B cell (primary cell): Measurements from ENCODE around the gene TMEM255B. TPM values are rescaled to one million over a fixed set of nuclear protein-coding genes. Genes with fewer than 3 reads are reported as not detected.

Experiments used
- ATAC-seq: fragments of 200-7000 bp; cut with Tn5 transposase; one replicate; pipeline ENCODE4 v1.10.0; 2021; ENCODE audit warnings: low read depth, mild to moderate bottlenecking, moderate number of reproducible peaks, moderate library complexity
- CTCF ChIA-PET: fragments of 350-600 bp; sonication (Branson Sonifier 250); formaldehyde crosslinking; loops from one replicate; lab custom pipeline; 2021; ENCODE audit warnings: antibody characterized with exemption, inconsistent platforms; lab: Charles Lee
- POLR2A ChIA-PET: fragments of 350-600 bp; sonication (Branson Sonifier 250); formaldehyde crosslinking; loops from one replicate; lab custom pipeline; 2021; ENCODE audit warnings: antibody characterized with exemption; lab: Charles Lee
- DNase-seq: peaks from one replicate; pipeline ENCODE4 v3.0.0; 2013
- H2AFZ ChIP-seq: 2 replicates; pipeline ENCODE4 v1.6.1; 2012; ENCODE audit warnings: mild to moderate bottlenecking, low read depth, low read length; ENCODE audit not compliant: insufficient read depth, poor library complexity, severe bottlenecking
- H3K27ac ChIP-seq, 2 donors: 1 replicate in 1 of 2; 2 replicates in 1 of 2; pipeline ENCODE4 v1.5.1; 2012 to 2013; ENCODE audit warnings: low read length in 2 of 2, mild to moderate bottlenecking in 2 of 2, moderate library complexity in 1 of 2
- H3K27me3 ChIP-seq, 4 experiments: fragments of 200-600 bp in 1 of 4; sonication (generic) in 1 of 4; replicated peaks in 1 of 4; 1 replicate in 2 of 4; 2 replicates in 2 of 4; pipeline versions ENCODE4 v1.6.1 to v1.7.0; 2013 to 2016; ENCODE audit warnings: low read length in 3 of 4, mild to moderate bottlenecking in 2 of 4, mixed read lengths in 1 of 4, moderate library complexity in 1 of 4; ENCODE audit not compliant: insufficient read depth in 4 of 4, control insufficient read depth in 3 of 4; ENCODE audit errors: control extremely low read depth in 1 of 4
- H3K36me3 ChIP-seq, 2 experiments: replicated peaks in 1 of 2; 1 replicate in 1 of 2; 2 replicates in 1 of 2; pipeline versions ENCODE4 v1.6.1 to v1.7.1; 2013; ENCODE audit warnings: low read length in 1 of 2; ENCODE audit not compliant: insufficient read depth in 2 of 2, control insufficient read depth in 1 of 2; ENCODE audit errors: control extremely low read depth in 1 of 2, extremely low read depth in 1 of 2
- H3K4me1 ChIP-seq, 2 donors: fragments of 200-600 bp in 1 of 2; sonication (generic) in 1 of 2; 1 replicate in 1 of 2; 2 replicates in 1 of 2; pipeline versions ENCODE4 v1.5.1 to v1.6.1; 2013 to 2017; ENCODE audit warnings: low read length in 2 of 2; ENCODE audit not compliant: control insufficient read depth in 2 of 2, insufficient read depth in 2 of 2
- H3K4me2 ChIP-seq: replicated peaks from 2 replicates; pipeline ENCODE3; 2012; ENCODE audit warnings: mild to moderate bottlenecking, low read depth, low read length; ENCODE audit not compliant: poor library complexity, severe bottlenecking
- H3K4me3 ChIP-seq, 5 experiments: fragments of 200-600 bp in 1 of 5; sonication (generic) in 1 of 5; 1 replicate in 3 of 5; 2 replicates in 2 of 5; pipeline versions ENCODE4 v1.5.1 to v1.7.0; 2011 to 2016; ENCODE audit warnings: low read length in 4 of 5, mild to moderate bottlenecking in 4 of 5, low read depth in 2 of 5, control low read depth in 1 of 5, moderate library complexity in 1 of 5; ENCODE audit not compliant: insufficient read depth in 1 of 5; ENCODE audit errors: control extremely low read depth in 1 of 5, extremely low read depth in 1 of 5
- H3K79me2 ChIP-seq: fragments of 200-600 bp; sonication (generic); one replicate; pipeline ENCODE4 v1.6.0; 2016; ENCODE audit warnings: low read length; ENCODE audit not compliant: control insufficient read depth, insufficient read depth
- H3K9ac ChIP-seq: fragments of 200-600 bp; sonication (generic); 2 replicates; pipeline ENCODE4 v1.6.1; 2017; ENCODE audit warnings: mild to moderate bottlenecking, low read length, moderate library complexity
- H3K9me3 ChIP-seq, 3 donors: one replicate each; pipeline versions ENCODE4 v1.6.1 to v1.7.1; 2013; ENCODE audit warnings: low read length in 2 of 3; ENCODE audit not compliant: control insufficient read depth in 2 of 3, insufficient read depth in 1 of 3; ENCODE audit errors: control extremely low read depth in 1 of 3
- H4K20me1 ChIP-seq: 2 replicates; pipeline ENCODE4 v1.6.0; 2012; ENCODE audit warnings: mild to moderate bottlenecking, low read length; ENCODE audit not compliant: insufficient read depth, control insufficient read depth, poor library complexity, severe bottlenecking
- H3K27ac Mint-ChIP-seq: one replicate; pipeline ENCODE4 v1.8.0; 2021; ENCODE audit warnings: mixed read lengths
- H3K27me3 Mint-ChIP-seq: one replicate; pipeline ENCODE4 v1.8.0; 2021; ENCODE audit warnings: mixed read lengths
- H3K4me1 Mint-ChIP-seq: one replicate; pipeline ENCODE4 v1.8.0; 2021; ENCODE audit warnings: mixed read lengths
- H3K4me3 Mint-ChIP-seq: one replicate; pipeline ENCODE4 v1.8.0; 2021; ENCODE audit warnings: mixed read lengths
- H3K9me3 Mint-ChIP-seq: one replicate; pipeline ENCODE4 v1.8.0; 2022; ENCODE audit warnings: mixed read lengths; ENCODE audit not compliant: insufficient read depth
- CTCF ChIP-seq: fragments of 200-600 bp; IDR thresholded peaks from one replicate; pipeline ENCODE4 v1.8.0; 2022; ENCODE audit warnings: antibody characterized with exemption, mild to moderate bottlenecking
- EZH2 ChIP-seq: IDR thresholded peaks from 2 replicates; pipeline ENCODE4 v1.6.1; 2012; ENCODE audit warnings: borderline replicate concordance, low read depth, mild to moderate bottlenecking, moderate library complexity, low read length; ENCODE audit not compliant: insufficient read depth, poor library complexity, severe bottlenecking
- WGBS: methylation state at CpG from one replicate; pipeline ENCODE4 v1.1.5; 2013; ENCODE audit warnings: missing lambda C conversion rate; ENCODE audit not compliant: insufficient coverage; 5-methylcytosine and 5-hydroxymethylcytosine counted together
- intact Hi-C: fragments of 100-400 bp; cut with micrococcal nuclease; formaldehyde crosslinking; loops from one replicate; pipeline ENCODE4 v1.10.0; 2022
- polyA plus RNA-seq: library from polyadenylated mRNA; depleted of rRNA; stranded (reverse); fragments of >200 nt; gene quantifications from 2 replicates; pipeline ENCODE4 v1.2.3, GENCODE V29; 2012
- total RNA-seq, 2 donors: library from RNA; stranded (reverse); fragments of 120-200 nt in 1 of 2; gene quantifications; 1 replicate in 1 of 2; 2 replicates in 1 of 2; pipeline versions ENCODE4 v1.2.3 to v1.2.4, GENCODE V29; 2013 to 2022

TMEM255B gene
- total and polyA plus RNA-seq, 2 donors (not counting 1 experiment from before 2014, with no cell fraction given), result 2.1 to 8.2 TPM

DNA sequence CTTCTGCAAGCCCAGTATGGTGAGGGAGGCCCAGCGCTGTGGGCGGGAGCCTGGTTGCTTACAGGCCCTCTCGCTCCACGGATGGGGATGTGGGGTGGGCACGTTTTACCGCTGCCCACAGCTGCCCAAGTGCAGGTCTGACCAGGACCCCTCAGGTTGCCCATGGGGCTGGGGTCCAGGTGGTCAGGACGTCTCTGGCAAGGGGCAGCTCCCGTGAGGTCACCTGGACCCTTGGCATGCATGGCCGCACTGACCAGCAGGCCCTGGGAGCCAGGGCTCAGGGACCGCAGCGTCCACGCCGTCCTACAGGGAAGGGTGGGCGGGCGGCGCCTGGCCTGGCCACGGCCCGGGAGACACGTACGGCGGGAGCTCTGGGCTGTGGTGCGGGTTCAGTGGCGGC, 72.0 kb downstream of the TMEM255B start:
- no peak overlapping the region for H3K27ac ChIP-seq
- intact Hi-C loops, result no loop called here
- no peak overlapping the region for H3K9ac ChIP-seq
- no peak overlapping the region for H3K4me3 ChIP-seq
- 98% methylated on average over 23 of the region's 23 CpGs for WGBS
- H3K4me1 ChIP-seq, result no peaks in the 10 kb centered on the region
- ATAC-seq, result no peak
- Mint-ChIP-seq H3K27ac (no peak overlapping the region), H3K4me1 (no peaks in the 10 kb centered on the region), H3K27me3 (no peaks in the 10 kb centered on the region), H3K4me3 (no peak overlapping the region), H3K9me3 (no peaks in the 10 kb centered on the region)
- H3K27me3 ChIP-seq, result no peaks in the 10 kb centered on the region
- H3K36me3 ChIP-seq, result peaks cover 0 to 12% of the 10 kb centered on the region in 2 experiments
- TF ChIP-seq CTCF (no peak), EZH2 (no peak)
- peaks cover 10% of the 10 kb centered on the region for H3K79me2 ChIP-seq
- H4K20me1 ChIP-seq, result peaks cover 47% of the 10 kb centered on the region
- ChIA-PET CTCF (no interaction called here), POLR2A (interaction anchor here (0.7 kb wide), 1 partner anchor 8 kb away, joined by 7 read pairs; no protein-coding TSS in a partner anchor)
- H2AFZ ChIP-seq, result no peak overlapping the region
- H3K4me2 ChIP-seq, result no peak overlapping the region
- H3K9me3 ChIP-seq, result peaks cover 0 to 16% (median 0%) of the 10 kb centered on the region in 3 donors
- no peak for DNase-seq

GRCh38 chr13:113832205-113832604, 73.2 kb downstream of the TMEM255B start:
- Histone ChIP-seq H2AFZ (no peak overlapping the region), H3K36me3 (peaks cover 0 to 8% of the 10 kb centered on the region in 2 experiments), H3K27me3 (no peaks in the 10 kb centered on the region), H3K27ac (no peak overlapping the region), H3K9ac (no peak overlapping the region), H3K9me3 (peaks cover 0 to 16% (median 0%) of the 10 kb centered on the region in 3 donors), H3K79me2 (peaks cover 7% of the 10 kb centered on the region), H3K4me1 (no peaks in the 10 kb centered on the region), H3K4me2 (no peak overlapping the region), H3K4me3 (no peak overlapping the region), H4K20me1 (peaks cover 43% of the 10 kb centered on the region)
- ChIA-PET POLR2A (no interaction called here), CTCF (no interaction called here)
- intact Hi-C loops, result no loop called here
- Mint-ChIP-seq H3K27ac (no peak overlapping the region), H3K9me3 (no peaks in the 10 kb centered on the region), H3K4me3 (no peak overlapping the region), H3K4me1 (no peaks in the 10 kb centered on the region), H3K27me3 (no peaks in the 10 kb centered on the region)
- DNase-seq (no peak), ATAC-seq (no peak)
- TF ChIP-seq CTCF, result no peak
- no peak for TF ChIP-seq EZH2
- WGBS, result 95% methylated on average over 19 of the region's 19 CpGs
